Panc1 (cell line): Measurements from ENCODE around the gene PLCB4. TPM values are rescaled to one million over a fixed set of nuclear protein-coding genes. Genes with fewer than 3 reads are reported as not detected.

Experiments
- ATAC-seq: fragments of 200-7000 bp; cut with Tn5 transposase; 2 replicates; pipeline ENCODE4 v1.9.1; 2020; ENCODE audit warnings: mild to moderate bottlenecking, moderate library complexity
- BruUV-seq: library from RNA; stranded (reverse); fragments of 400-500 nt; replicated peaks from 2 replicates; lab custom pipeline; 2021; lab: Mats Ljungman, UMichigan
- CTCF ChIA-PET: fragments of 300-600 bp; sonication (Branson Sonifier 250); formaldehyde crosslinking; loops from one replicate; lab custom pipeline; 2022; ENCODE audit warnings: antibody characterized with exemption; lab: Charles Lee
- POLR2A ChIA-PET: fragments of 300-600 bp; sonication (Branson Sonifier 250); formaldehyde crosslinking; loops from one replicate; lab custom pipeline; 2022; ENCODE audit warnings: antibody characterized with exemption; lab: Charles Lee
- DNase-seq: peaks from one replicate; pipeline ENCODE4 v3.0.0-alpha.2; 2010; ENCODE audit warnings: low read depth, low spot score
- H3K27ac ChIP-seq: 2 replicates; pipeline ENCODE4 v1.5.1; 2011; ENCODE audit warnings: mild to moderate bottlenecking, low read length, inconsistent platforms
- H3K27me3 ChIP-seq: fragments of 200-500 bp; sonication (Bioruptor generic); 2 replicates; pipeline ENCODE4 v1.6.0; 2014; ENCODE audit warnings: low read length, inconsistent platforms; ENCODE audit not compliant: control insufficient read depth, insufficient read depth
- H3K36me3 ChIP-seq: fragments of 200-500 bp; sonication (Bioruptor generic); 2 replicates; pipeline ENCODE4 v1.5.1; 2014; ENCODE audit warnings: inconsistent platforms, mild to moderate bottlenecking, low read length, moderate library complexity; ENCODE audit not compliant: control insufficient read depth, insufficient read depth
- H3K4me1 ChIP-seq: 2 replicates; pipeline ENCODE4 v1.5.1; 2011; ENCODE audit warnings: inconsistent platforms, mild to moderate bottlenecking, low read length, moderate library complexity; ENCODE audit not compliant: control insufficient read depth, insufficient read depth
- H3K4me3 ChIP-seq, 2 experiments: 2 replicates each; pipeline ENCODE4 v1.5.1; 2011 to 2012; ENCODE audit warnings: low read depth in 2 of 2, low read length in 2 of 2, mild to moderate bottlenecking in 2 of 2, inconsistent platforms in 1 of 2, moderate library complexity in 1 of 2
- H3K9me3 ChIP-seq: fragments of 200-500 bp; sonication (Bioruptor generic); 2 replicates; pipeline ENCODE4 v1.5.1; 2014; ENCODE audit warnings: low read depth, mild to moderate bottlenecking, inconsistent platforms, low read length, moderate library complexity; ENCODE audit not compliant: control insufficient read depth, insufficient read depth
- POLR2AphosphoS5 ChIP-seq: IDR thresholded peaks from 2 replicates; pipeline ENCODE4 v1.6.1; 2012; ENCODE audit warnings: mild to moderate bottlenecking, low read depth, low read length, moderate library complexity
- SIN3A ChIP-seq: IDR thresholded peaks from 2 replicates; pipeline ENCODE4 v1.6.1; 2012; ENCODE audit warnings: low read depth, mild to moderate bottlenecking, low read length, moderate library complexity, borderline replicate concordance; ENCODE audit not compliant: insufficient read depth
- TCF7L2 ChIP-seq: IDR thresholded peaks from 2 replicates; pipeline ENCODE4 v1.6.1; 2011; ENCODE audit warnings: mild to moderate bottlenecking, low read depth, low read length, inconsistent platforms
- in situ Hi-C: cut with HindIII; loops from 2 replicates; pipeline ENCODE4 v1.10.0; 2016; ENCODE audit warnings: low sequenced_read_pairs, low pct_unique_long_range_greater_than_20kb
- intact Hi-C: fragments of 100-400 bp; cut with micrococcal nuclease; formaldehyde crosslinking; loops from one replicate; pipeline ENCODE4 v1.10.0; 2022; ENCODE audit not compliant: unreplicated experiment
- total RNA-seq: library from RNA; stranded (reverse); gene quantifications from one replicate; pipeline ENCODE4 v1.2.1, GENCODE V29; 2021; ENCODE audit not compliant: unreplicated experiment
- TF ChIP-seq, protein P1 (sequence below): fragments of 450-650 bp; IDR thresholded peaks from 2 replicates; pipeline ENCODE4 v1.5.1; 2017; ENCODE audit warnings: mild to moderate bottlenecking
- TF ChIP-seq, protein P2 (sequence below), 2 experiments: IDR thresholded peaks; 2 replicates each; pipeline ENCODE4 v1.6.1; 2011 to 2012; ENCODE audit warnings: low read depth in 2 of 2, control low read depth in 1 of 2, low read length in 1 of 2, mild to moderate bottlenecking in 1 of 2, moderate library complexity in 1 of 2; ENCODE audit not compliant: insufficient read depth in 1 of 2

PLCB4 gene
- total RNA-seq, 1 experiment from 2014 or later: 1.5 TPM

DNA sequence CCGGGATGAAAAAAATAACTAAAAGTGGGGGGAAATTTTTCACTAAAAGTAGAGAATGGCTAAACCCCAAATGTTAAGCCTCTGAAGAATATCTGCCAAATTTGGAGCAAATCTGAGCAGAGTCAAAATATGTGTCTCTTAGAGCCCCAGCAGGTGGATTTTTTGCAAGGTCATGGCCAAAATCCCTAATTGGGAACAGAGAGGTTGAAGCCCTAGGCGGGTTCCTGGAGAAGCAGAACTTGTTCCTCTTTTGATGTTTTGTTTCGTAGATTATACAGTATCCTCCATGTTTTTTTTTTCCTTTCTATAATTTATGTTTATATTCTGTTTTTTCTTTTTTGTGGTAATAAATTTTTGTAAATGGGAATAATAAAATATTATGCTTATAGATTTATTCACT lies 94.4 kb downstream of the PLCB4 start:
- intact Hi-C loops: no loop called here
- BruUV-seq: no TSS peak
- Histone ChIP-seq H3K36me3 (no peaks in the 10 kb centered on the region), H3K9me3 (no peaks in the 10 kb centered on the region), H3K27ac (no peak overlapping the region), H3K4me1 (no peaks in the 10 kb centered on the region), H3K27me3 (no peaks in the 10 kb centered on the region), H3K4me3 (no peak overlapping the region)
- ATAC-seq (no peak), DNase-seq (no peak)
- TF ChIP-seq SIN3A: no peak
- TF ChIP-seq, protein P1, sequence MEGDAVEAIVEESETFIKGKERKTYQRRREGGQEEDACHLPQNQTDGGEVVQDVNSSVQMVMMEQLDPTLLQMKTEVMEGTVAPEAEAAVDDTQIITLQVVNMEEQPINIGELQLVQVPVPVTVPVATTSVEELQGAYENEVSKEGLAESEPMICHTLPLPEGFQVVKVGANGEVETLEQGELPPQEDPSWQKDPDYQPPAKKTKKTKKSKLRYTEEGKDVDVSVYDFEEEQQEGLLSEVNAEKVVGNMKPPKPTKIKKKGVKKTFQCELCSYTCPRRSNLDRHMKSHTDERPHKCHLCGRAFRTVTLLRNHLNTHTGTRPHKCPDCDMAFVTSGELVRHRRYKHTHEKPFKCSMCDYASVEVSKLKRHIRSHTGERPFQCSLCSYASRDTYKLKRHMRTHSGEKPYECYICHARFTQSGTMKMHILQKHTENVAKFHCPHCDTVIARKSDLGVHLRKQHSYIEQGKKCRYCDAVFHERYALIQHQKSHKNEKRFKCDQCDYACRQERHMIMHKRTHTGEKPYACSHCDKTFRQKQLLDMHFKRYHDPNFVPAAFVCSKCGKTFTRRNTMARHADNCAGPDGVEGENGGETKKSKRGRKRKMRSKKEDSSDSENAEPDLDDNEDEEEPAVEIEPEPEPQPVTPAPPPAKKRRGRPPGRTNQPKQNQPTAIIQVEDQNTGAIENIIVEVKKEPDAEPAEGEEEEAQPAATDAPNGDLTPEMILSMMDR: no peak
- TF ChIP-seq TCF7L2: no peak
- no peak for TF ChIP-seq POLR2AphosphoS5
- TF ChIP-seq, protein P2, sequence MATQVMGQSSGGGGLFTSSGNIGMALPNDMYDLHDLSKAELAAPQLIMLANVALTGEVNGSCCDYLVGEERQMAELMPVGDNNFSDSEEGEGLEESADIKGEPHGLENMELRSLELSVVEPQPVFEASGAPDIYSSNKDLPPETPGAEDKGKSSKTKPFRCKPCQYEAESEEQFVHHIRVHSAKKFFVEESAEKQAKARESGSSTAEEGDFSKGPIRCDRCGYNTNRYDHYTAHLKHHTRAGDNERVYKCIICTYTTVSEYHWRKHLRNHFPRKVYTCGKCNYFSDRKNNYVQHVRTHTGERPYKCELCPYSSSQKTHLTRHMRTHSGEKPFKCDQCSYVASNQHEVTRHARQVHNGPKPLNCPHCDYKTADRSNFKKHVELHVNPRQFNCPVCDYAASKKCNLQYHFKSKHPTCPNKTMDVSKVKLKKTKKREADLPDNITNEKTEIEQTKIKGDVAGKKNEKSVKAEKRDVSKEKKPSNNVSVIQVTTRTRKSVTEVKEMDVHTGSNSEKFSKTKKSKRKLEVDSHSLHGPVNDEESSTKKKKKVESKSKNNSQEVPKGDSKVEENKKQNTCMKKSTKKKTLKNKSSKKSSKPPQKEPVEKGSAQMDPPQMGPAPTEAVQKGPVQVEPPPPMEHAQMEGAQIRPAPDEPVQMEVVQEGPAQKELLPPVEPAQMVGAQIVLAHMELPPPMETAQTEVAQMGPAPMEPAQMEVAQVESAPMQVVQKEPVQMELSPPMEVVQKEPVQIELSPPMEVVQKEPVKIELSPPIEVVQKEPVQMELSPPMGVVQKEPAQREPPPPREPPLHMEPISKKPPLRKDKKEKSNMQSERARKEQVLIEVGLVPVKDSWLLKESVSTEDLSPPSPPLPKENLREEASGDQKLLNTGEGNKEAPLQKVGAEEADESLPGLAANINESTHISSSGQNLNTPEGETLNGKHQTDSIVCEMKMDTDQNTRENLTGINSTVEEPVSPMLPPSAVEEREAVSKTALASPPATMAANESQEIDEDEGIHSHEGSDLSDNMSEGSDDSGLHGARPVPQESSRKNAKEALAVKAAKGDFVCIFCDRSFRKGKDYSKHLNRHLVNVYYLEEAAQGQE (IDR thresholded peaks at IDR 0.05; ENCODE audit: insufficient read depth in 1 of 2, low read depth in 2 of 2, low read length in 1 of 2): no peak
- ChIA-PET CTCF (no interaction called here), POLR2A (no interaction called here)
- in situ Hi-C loops: no loop called here

GRCh38 chr20:9163995-9164394 lies 95.1 kb downstream of the PLCB4 start:
- ChIA-PET CTCF (no interaction called here), POLR2A (no interaction called here)
- H3K27ac ChIP-seq: no peak overlapping the region
- in situ Hi-C loops (no loop called here), intact Hi-C loops (no loop called here)
- DNase-seq: no peak
- no TSS peak for BruUV-seq
- TF ChIP-seq, protein P1: no peak
- no peak for TF ChIP-seq TCF7L2
- TF ChIP-seq, protein P2 (IDR thresholded peaks at IDR 0.05; ENCODE audit: insufficient read depth in 1 of 2, low read depth in 2 of 2, low read length in 1 of 2): no peak
- TF ChIP-seq POLR2AphosphoS5: no peak
- TF ChIP-seq SIN3A: no peak
- no peaks in the 10 kb centered on the region for H3K4me1 ChIP-seq
- H3K36me3 ChIP-seq: no peaks in the 10 kb centered on the region
- no peaks in the 10 kb centered on the region for H3K27me3 ChIP-seq
- H3K4me3 ChIP-seq: no peak overlapping the region
- ATAC-seq: no peak
- H3K9me3 ChIP-seq: no peaks in the 10 kb centered on the region
